T-cell (primary cell): ENCODE results near the gene NR5A1. TPM values are rescaled to one million over a fixed set of nuclear protein-coding genes. Genes with fewer than 3 reads are reported as not detected.

Experiments used
- ATAC-seq, 4 experiments: fragments of 200-7000 bp in 3 of 4; fragments of 150-1000 bp in 1 of 4; cut with Tn5 transposase; replicated peaks in 1 of 4; 1 replicate in 3 of 4; 2 replicates in 1 of 4; pipeline ENCODE4 v1.10.0; 2021; ENCODE audit warnings: moderate library complexity in 3 of 4, mild to moderate bottlenecking in 2 of 4, moderate number of reproducible peaks in 1 of 4
- CTCF ChIA-PET, 2 donors: fragments of 300-600 bp; sonication (Branson Sonifier 250); formaldehyde crosslinking; loops; one replicate each; lab custom pipeline; 2022; ENCODE audit warnings: antibody characterized with exemption in 2 of 2; lab: Charles Lee
- POLR2A ChIA-PET, 2 donors: fragments of 300-600 bp; sonication (Branson Sonifier 250); formaldehyde crosslinking; loops; one replicate each; lab custom pipeline; 2022; ENCODE audit warnings: antibody characterized with exemption in 2 of 2; lab: Charles Lee
- DNase-seq, 35 experiments: peaks; one replicate each; pipeline versions ENCODE4 v3.0.0 to v3.0.0-alpha.2; 2013 to 2023
- H3K27ac ChIP-seq: one replicate; pipeline ENCODE4 v1.5.1; 2013; ENCODE audit warnings: low read length
- H3K27me3 ChIP-seq, 2 experiments: replicated peaks in 1 of 2; 1 replicate in 1 of 2; 2 replicates in 1 of 2; pipeline versions ENCODE4 v1.6.1 to v1.7.0; 2013; ENCODE audit warnings: low read length in 1 of 2, mixed read lengths in 1 of 2; ENCODE audit not compliant: control insufficient read depth in 2 of 2, insufficient read depth in 2 of 2; ENCODE audit errors: extremely low read depth in 1 of 2
- H3K36me3 ChIP-seq, 2 donors: 1 replicate in 1 of 2; 2 replicates in 1 of 2; pipeline versions ENCODE4 v1.6.1 to v1.7.0; 2013; ENCODE audit warnings: low read length in 1 of 2; ENCODE audit not compliant: control insufficient read depth in 2 of 2, insufficient read depth in 1 of 2; ENCODE audit errors: extremely low read depth in 1 of 2
- H3K4me1 ChIP-seq, 2 experiments: 1 replicate in 1 of 2; 2 replicates in 1 of 2; pipeline versions ENCODE4 v1.6.1 to v1.7.0; 2013; ENCODE audit warnings: low read length in 2 of 2, mixed read lengths in 1 of 2; ENCODE audit not compliant: insufficient read depth in 2 of 2, control insufficient read depth in 1 of 2; ENCODE audit errors: extremely low read depth in 1 of 2
- H3K4me3 ChIP-seq, 2 donors: 1 replicate in 1 of 2; 2 replicates in 1 of 2; pipeline versions ENCODE4 v1.5.1 to v1.7.0; 2013; ENCODE audit warnings: mild to moderate bottlenecking in 2 of 2, low read length in 1 of 2, moderate library complexity in 1 of 2; ENCODE audit not compliant: control insufficient read depth in 1 of 2; ENCODE audit errors: extremely low read depth in 1 of 2
- H3K9me3 ChIP-seq: 2 replicates; pipeline ENCODE4 v1.7.0; 2013
- H3K27ac Mint-ChIP-seq, 2 donors: one replicate each; pipeline ENCODE4 v1.8.0; 2020 to 2021; ENCODE audit warnings: mild to moderate bottlenecking in 2 of 2, mixed read lengths in 2 of 2
- H3K27me3 Mint-ChIP-seq, 2 donors: one replicate each; pipeline ENCODE4 v1.8.0; 2021 to 2022; ENCODE audit warnings: mixed read lengths in 2 of 2
- H3K36me3 Mint-ChIP-seq: one replicate; pipeline ENCODE4 v1.8.0; 2021; ENCODE audit warnings: mixed read lengths
- H3K4me1 Mint-ChIP-seq, 3 donors: one replicate each; pipeline ENCODE4 v1.8.0; 2020 to 2022; ENCODE audit warnings: mixed read lengths in 3 of 3, mild to moderate bottlenecking in 1 of 3
- H3K4me3 Mint-ChIP-seq, 3 donors: one replicate each; pipeline ENCODE4 v1.8.0; 2020 to 2022; ENCODE audit warnings: mild to moderate bottlenecking in 3 of 3, mixed read lengths in 3 of 3, moderate library complexity in 3 of 3
- H3K9me3 Mint-ChIP-seq, 3 donors: one replicate each; pipeline ENCODE4 v1.8.0; 2020 to 2022; ENCODE audit warnings: mixed read lengths in 3 of 3
- WGBS: methylation state at CpG from one replicate; pipeline ENCODE4 v1.1.5; 2013; ENCODE audit warnings: missing lambda C conversion rate; ENCODE audit not compliant: insufficient coverage; 5-methylcytosine and 5-hydroxymethylcytosine counted together
- total RNA-seq, 35 experiments: library from RNA in 6 of 35; stranded (reverse) in 6 of 35; fragments of 120-200 nt in 1 of 35; gene quantifications; one replicate each; pipeline versions ENCODE4 v1.2.1 to v1.2.4 and lab custom pipeline; 2013 to 2026

Gene NR5A1
- total RNA-seq, 5 donors from 2014 or later (not counting 1 experiment from before 2014, with no cell fraction given), result 0.19 to 0.30 (median 0.29) TPM; not detected in 2

DNA sequence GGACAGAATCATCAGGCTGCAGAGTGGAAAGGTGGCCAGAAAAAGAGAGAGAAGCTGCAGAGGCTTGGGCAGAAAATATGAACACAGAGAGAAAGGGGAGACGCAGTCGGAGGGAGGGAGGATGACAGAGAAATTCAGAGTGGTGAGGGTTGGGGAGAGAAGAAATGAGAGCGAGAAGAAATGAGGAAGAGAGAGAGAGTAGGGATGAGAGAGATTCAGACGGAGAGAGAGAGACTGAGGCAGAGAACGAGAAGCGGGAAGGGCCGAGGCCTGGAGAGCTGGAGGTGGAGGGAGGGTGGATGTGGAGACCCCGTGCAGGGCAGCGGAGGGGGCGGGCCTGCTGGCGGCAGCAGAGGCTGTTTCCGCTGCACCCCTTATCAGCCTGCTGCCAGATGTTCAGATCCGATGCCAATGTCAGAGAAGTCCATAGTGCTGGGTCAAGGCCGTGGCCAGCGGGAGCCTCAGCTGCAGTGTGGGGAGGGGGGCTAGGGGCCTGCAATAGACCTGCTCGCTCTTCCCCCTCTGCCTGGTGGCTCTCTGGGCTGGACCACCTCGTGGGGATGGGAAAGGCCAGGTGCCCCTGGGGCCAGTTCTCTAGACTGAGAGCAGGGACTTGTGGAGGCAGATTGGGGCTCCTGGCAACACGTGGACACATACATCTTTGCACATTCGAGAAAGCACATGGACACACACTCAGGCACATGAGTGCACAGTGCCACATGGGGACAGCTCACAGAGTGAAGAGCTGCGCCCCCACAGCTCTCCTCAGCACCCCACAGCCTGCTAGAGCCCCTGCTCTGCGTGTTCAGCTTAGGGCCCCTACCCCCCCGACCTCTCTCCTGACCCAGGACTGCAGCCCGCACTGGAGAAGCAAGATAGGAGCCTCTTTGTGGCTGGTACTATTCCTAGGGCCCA is 4.9 kb upstream of the NR5A1 start:
- 47% methylated on average over 19 of the region's 23 CpGs for WGBS
- POLR2A ChIA-PET, result no interaction called here
- DNase-seq (no peak), ATAC-seq (peak in 1 of 4 experiments; percentile 5)
- Mint-ChIP-seq H3K27me3 (peaks cover 7 to 8% of the 10 kb centered on the region in 2 donors), H3K4me3 (no peak overlapping the region), H3K4me1 (peaks cover 0 to 6% (median 0%) of the 10 kb centered on the region in 3 donors), H3K36me3 (no peaks in the 10 kb centered on the region), H3K9me3 (no peaks in the 10 kb centered on the region), H3K27ac (no peak overlapping the region)
- Histone ChIP-seq H3K27ac (no peak overlapping the region), H3K36me3 (no peaks in the 10 kb centered on the region), H3K27me3 (peaks cover 0 to 34% of the 10 kb centered on the region in 2 experiments), H3K9me3 (no peaks in the 10 kb centered on the region), H3K4me1 (no peaks in the 10 kb centered on the region), H3K4me3 (no peak overlapping the region)
- CTCF ChIA-PET, result no interaction called here

- WGBS, result no CpG with 5 or more reads among the region's 6 CpGs
- Histone ChIP-seq H3K27ac (no peak overlapping the region), H3K4me1 (no peaks in the 10 kb centered on the region), H3K4me3 (no peak overlapping the region), H3K27me3 (peaks cover 0 to 38% of the 10 kb centered on the region in 2 experiments), H3K9me3 (no peaks in the 10 kb centered on the region), H3K36me3 (no peaks in the 10 kb centered on the region)
- Mint-ChIP-seq H3K4me1 (peaks cover 0 to 6% (median 0%) of the 10 kb centered on the region in 3 donors), H3K9me3 (no peaks in the 10 kb centered on the region), H3K36me3 (no peaks in the 10 kb centered on the region), H3K27me3 (peaks cover 11% of the 10 kb centered on the region in 2 donors), H3K4me3 (no peak overlapping the region), H3K27ac (no peak overlapping the region)
- ATAC-seq, result no peak
- DNase-seq, result no peak
- ChIA-PET POLR2A (no interaction called here), CTCF (no interaction called here)
Measured at GRCh38 chr9:124511426-124511840, 4.2 kb upstream of the NR5A1 start.

DNA sequence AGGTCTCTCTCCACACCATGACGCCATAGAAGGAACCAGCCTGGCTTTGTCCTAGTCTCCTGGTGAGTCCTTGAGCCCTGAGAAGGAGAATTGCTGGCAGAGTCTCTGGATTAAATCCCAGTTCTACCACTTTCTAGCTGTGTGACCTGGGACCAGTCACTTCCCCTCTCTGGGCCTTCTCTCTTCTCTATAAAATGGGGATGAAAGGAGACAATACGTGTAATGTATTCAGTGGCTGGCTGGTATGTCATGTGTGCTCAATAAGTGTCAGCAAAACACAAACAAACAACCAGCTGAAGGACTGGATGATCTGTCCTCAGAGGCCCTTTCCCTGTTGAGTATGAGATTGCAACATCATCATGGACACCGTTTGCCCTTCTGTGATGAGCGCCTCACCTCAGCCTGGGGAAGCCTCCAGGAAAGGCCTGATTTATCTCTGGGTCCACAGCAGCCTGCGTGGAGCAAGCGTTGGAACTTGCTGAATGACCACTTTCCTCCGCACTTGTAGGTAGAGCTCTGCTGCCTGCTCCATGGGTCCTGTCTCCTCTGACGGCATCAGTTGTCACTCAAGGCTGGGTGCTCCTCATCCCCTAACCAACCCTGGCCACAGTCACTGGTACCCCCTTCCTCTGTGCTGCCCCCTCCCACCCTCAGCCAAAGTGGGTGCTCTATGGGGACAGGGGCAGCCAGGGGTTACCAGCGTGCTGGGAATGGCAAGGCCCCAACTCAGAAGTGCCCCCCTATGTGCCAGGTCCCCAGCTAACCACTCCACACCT is 3.6 kb upstream of the NR5A1 start:
- no peak overlapping the region for H3K4me3 ChIP-seq
- 84% methylated on average over 7 of the region's 9 CpGs for WGBS
- Mint-ChIP-seq H3K9me3 (no peaks in the 10 kb centered on the region), H3K4me1 (peaks cover 0 to 6% (median 0%) of the 10 kb centered on the region in 3 donors), H3K4me3 (no peak overlapping the region), H3K27ac (no peak overlapping the region), H3K36me3 (no peaks in the 10 kb centered on the region), H3K27me3 (peaks cover 11 to 17% of the 10 kb centered on the region in 2 donors)
- DNase-seq (no peak), ATAC-seq (no peak)
- CTCF ChIA-PET, result no interaction called here
- no peaks in the 10 kb centered on the region for H3K36me3 ChIP-seq
- H3K27me3 ChIP-seq, result peaks cover 0 to 44% of the 10 kb centered on the region in 2 experiments
- H3K4me1 ChIP-seq, result no peaks in the 10 kb centered on the region
- no peak overlapping the region for H3K27ac ChIP-seq
- POLR2A ChIA-PET, result no interaction called here
- H3K9me3 ChIP-seq, result no peaks in the 10 kb centered on the region

DNA sequence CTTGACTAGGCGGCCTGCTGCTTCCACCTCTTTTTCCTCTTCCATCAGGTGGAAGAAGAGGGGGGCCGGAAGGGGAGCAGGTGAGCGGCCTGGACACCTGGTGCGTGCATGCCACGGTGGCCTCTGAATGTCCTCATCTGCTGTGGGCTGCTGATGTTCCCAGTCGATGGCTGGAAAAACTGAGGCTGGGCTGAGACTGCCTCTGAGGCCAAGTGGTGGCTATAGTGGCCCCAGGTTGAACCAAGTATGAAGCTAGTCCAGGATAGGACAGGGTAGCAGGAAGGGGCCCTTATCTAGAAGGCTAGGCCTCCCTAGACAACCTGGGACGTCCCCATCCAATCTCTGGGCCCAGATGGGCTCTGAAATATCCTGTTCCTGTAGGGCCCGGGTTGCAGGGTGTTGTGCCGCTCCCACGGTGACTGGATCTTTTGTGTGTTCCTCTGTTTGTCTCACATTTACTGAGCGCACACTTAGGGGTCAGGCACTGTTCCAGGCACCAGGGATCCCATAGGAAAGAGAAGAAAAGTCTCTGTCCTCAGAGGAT is 753 bp upstream of the NR5A1 start:
- Histone ChIP-seq H3K9me3 (no peaks in the 10 kb centered on the region), H3K4me1 (peaks cover 0 to 7% of the 10 kb centered on the region in 2 experiments), H3K27me3 (peaks cover 0 to 54% of the 10 kb centered on the region in 2 experiments), H3K27ac (no peak overlapping the region), H3K36me3 (no peaks in the 10 kb centered on the region), H3K4me3 (no peak overlapping the region)
- Mint-ChIP-seq H3K4me1 (peaks cover 6 to 14% (median 10%) of the 10 kb centered on the region in 3 donors), H3K36me3 (no peaks in the 10 kb centered on the region), H3K9me3 (no peaks in the 10 kb centered on the region), H3K27me3 (peaks cover 21 to 28% of the 10 kb centered on the region in 2 donors), H3K4me3 (no peak overlapping the region), H3K27ac (no peak overlapping the region)
- 85% methylated on average over 9 of the region's 11 CpGs for WGBS
- POLR2A ChIA-PET, result no interaction called here
- CTCF ChIA-PET, result no interaction called here
- no peak for ATAC-seq
- no peak for DNase-seq

DNA sequence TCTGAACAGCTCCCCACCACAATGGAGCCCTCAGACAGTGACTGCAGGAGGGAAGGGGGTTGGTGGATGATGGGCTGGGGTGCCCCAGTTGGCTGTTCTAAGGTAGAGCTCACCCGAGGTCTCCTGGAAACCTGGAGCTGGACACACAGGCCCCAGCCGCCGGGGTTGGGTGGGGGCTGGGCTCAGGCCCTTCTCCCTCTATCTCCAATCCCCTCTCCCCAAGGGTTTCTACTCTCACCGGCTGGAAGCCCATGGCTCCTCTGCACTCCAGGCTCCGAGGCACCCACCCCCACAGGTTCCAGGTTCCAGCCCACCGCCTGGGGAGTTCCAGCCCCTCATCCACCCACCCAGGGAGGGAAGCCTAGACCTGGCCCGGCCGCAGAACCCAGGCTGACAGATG is 766 bp downstream of the NR5A1 start:
- Mint-ChIP-seq H3K27me3 (peaks cover 16 to 35% of the 10 kb centered on the region in 2 donors), H3K4me3 (no peak overlapping the region), H3K27ac (no peak overlapping the region), H3K9me3 (no peaks in the 10 kb centered on the region), H3K4me1 (peaks cover 6 to 10% (median 8%) of the 10 kb centered on the region in 3 donors), H3K36me3 (no peaks in the 10 kb centered on the region)
- H3K4me1 ChIP-seq, result peaks cover 0 to 7% of the 10 kb centered on the region in 2 experiments
- no peaks in the 10 kb centered on the region for H3K9me3 ChIP-seq
- 86% methylated on average over 4 of the region's 8 CpGs for WGBS
- no peaks in the 10 kb centered on the region for H3K36me3 ChIP-seq
- peaks cover 0 to 62% of the 10 kb centered on the region in 2 experiments for H3K27me3 ChIP-seq
- H3K27ac ChIP-seq, result no peak overlapping the region
- DNase-seq (no peak), ATAC-seq (no peak)
- ChIA-PET POLR2A (no interaction called here), CTCF (no interaction called here)
- no peak overlapping the region for H3K4me3 ChIP-seq

GRCh38 chr9:124505901-124506346 is 1.3 kb downstream of the NR5A1 start:
- H3K4me1 Mint-ChIP-seq, result peaks cover 6 to 10% (median 8%) of the 10 kb centered on the region in 3 donors
- 95% methylated on average over 16 of the region's 19 CpGs for WGBS
- no peaks in the 10 kb centered on the region for H3K9me3 ChIP-seq
- peaks cover 0 to 64% of the 10 kb centered on the region in 2 experiments for H3K27me3 ChIP-seq
- H3K4me3 ChIP-seq, result no peak overlapping the region
- H3K4me3 Mint-ChIP-seq, result no peak overlapping the region
- ChIA-PET CTCF (no interaction called here), POLR2A (no interaction called here)
- peaks cover 18 to 33% of the 10 kb centered on the region in 2 donors for H3K27me3 Mint-ChIP-seq
- no peak overlapping the region for H3K27ac ChIP-seq
- H3K27ac Mint-ChIP-seq, result no peak overlapping the region
- H3K9me3 Mint-ChIP-seq, result no peaks in the 10 kb centered on the region
- ATAC-seq, result no peak
- no peak for DNase-seq
- no peaks in the 10 kb centered on the region for H3K36me3 Mint-ChIP-seq
- H3K36me3 ChIP-seq, result no peaks in the 10 kb centered on the region
- peaks cover 0 to 7% of the 10 kb centered on the region in 2 experiments for H3K4me1 ChIP-seq
